ENCODE data around the gene NUTM2B.
A peak's percentile ranks its signal among the peaks of the same experiment; 100 is the strongest.
"Not testable (repeated sequence)": the region's sequence is repeated elsewhere in the genome, so short reads cannot be mapped to it uniquely, and the experiment has no call there.

NUTM2B gene

GRCh38 chr10:79702927-79703326, at the start of gene NUTM2B:
NUTM2B (plus strand) TSS chr10:79703227; CDS start chr10:79703610, 383 bp downstream.
- DNase-seq, ATAC-seq: not testable (repeated sequence)

GRCh38 chr10:79663287-79663686, 39.7 kb upstream of the NUTM2B start:
- ATAC-seq, DNase-seq: not testable (repeated sequence)

- DNase-seq, ATAC-seq: not testable (repeated sequence)
These were observed 38.3 kb upstream of the NUTM2B start for GRCh38 chr10:79664686-79665085.

- ATAC-seq, DNase-seq: not testable (repeated sequence)
These were observed 33.7 kb upstream of the NUTM2B start for GRCh38 chr10:79669248-79669788.

GRCh38 chr10:79674878-79675277, 28.1 kb upstream of the NUTM2B start:
- not testable (repeated sequence) for DNase-seq, ATAC-seq

- peak; percentile 19 for ATAC-seq
- not testable (repeated sequence) for DNase-seq
These were observed 19.8 kb upstream of the NUTM2B start for GRCh38 chr10:79683026-79683883.

GRCh38 chr10:79683884-79684720, 18.9 kb upstream of the NUTM2B start:
- not testable (repeated sequence) for ATAC-seq, DNase-seq

- DNase-seq (peak; percentile 13), ATAC-seq (peak; percentile 75)
These were observed 17.9 kb upstream of the NUTM2B start for GRCh38 chr10:79685044-79685685.

- DNase-seq, ATAC-seq: not testable (repeated sequence)
These were observed 16.4 kb upstream of the NUTM2B start for GRCh38 chr10:79686595-79686994.

- ATAC-seq, DNase-seq: not testable (repeated sequence)
These were observed 15.4 kb upstream of the NUTM2B start for GRCh38 chr10:79687406-79688150.

GRCh38 chr10:79688798-79689197, 14.2 kb upstream of the NUTM2B start:
- ATAC-seq, DNase-seq: not testable (repeated sequence)

GRCh38 chr10:79696596-79696995, 6.4 kb upstream of the NUTM2B start:
- DNase-seq, ATAC-seq: not testable (repeated sequence)

- not testable (repeated sequence) for DNase-seq, ATAC-seq
These were observed 5.9 kb upstream of the NUTM2B start for GRCh38 chr10:79697141-79697540.

GRCh38 chr10:79700381-79700944, 2.6 kb upstream of the NUTM2B start:
- not testable (repeated sequence) for ATAC-seq, DNase-seq

GRCh38 chr10:79707017-79707416, 4.0 kb downstream of the NUTM2B start:
- not testable (repeated sequence) for ATAC-seq, DNase-seq

- DNase-seq, ATAC-seq: not testable (repeated sequence)
These were observed 11.9 kb downstream of the NUTM2B start for GRCh38 chr10:79714976-79715375.

GRCh38 chr10:79716917-79717579, 14.0 kb downstream of the NUTM2B start:
- not testable (repeated sequence) for ATAC-seq, DNase-seq

GRCh38 chr10:79720000-79720399, 17.0 kb downstream of the NUTM2B start:
- not testable (repeated sequence) for ATAC-seq, DNase-seq

- ATAC-seq, DNase-seq: not testable (repeated sequence)
These were observed 23.6 kb downstream of the NUTM2B start for GRCh38 chr10:79726620-79727019.

GRCh38 chr10:79744844-79745243, 41.8 kb downstream of the NUTM2B start:
- ATAC-seq, DNase-seq: not testable (repeated sequence)
